Left ventricle myocardium inferior (tissue), 1 donor: ENCODE data around the gene LPAR1. TPM values are rescaled to one million over a fixed set of nuclear protein-coding genes. Genes with fewer than 3 reads are reported as not detected.

Experiments
- DNase-seq: peaks from one replicate; pipeline ENCODE4 v3.0.0-alpha.2; 2020
- H3K27ac ChIP-seq: fragments of 200-600 bp; replicated peaks from 2 replicates; pipeline ENCODE4 v1.8.0; 2021
- H3K27me3 ChIP-seq: fragments of 200-600 bp; 2 replicates; pipeline ENCODE4 v1.8.0; 2021; ENCODE audit warnings: low read depth
- H3K36me3 ChIP-seq: fragments of 200-600 bp; 2 replicates; pipeline ENCODE4 v1.8.0; 2021
- H3K4me1 ChIP-seq: fragments of 200-600 bp; 2 replicates; pipeline ENCODE4 v1.8.0; 2021
- H3K4me3 ChIP-seq: fragments of 200-600 bp; 2 replicates; pipeline ENCODE4 v1.8.0; 2021; ENCODE audit warnings: mild to moderate bottlenecking, moderate library complexity
- H3K9me3 ChIP-seq: fragments of 200-600 bp; replicated peaks from 2 replicates; pipeline ENCODE4 v1.8.0; 2021
- CTCF ChIP-seq: fragments of 200-600 bp; IDR thresholded peaks from 2 replicates; pipeline ENCODE4 v1.8.0; 2021; ENCODE audit warnings: antibody characterized with exemption, mild to moderate bottlenecking, borderline replicate concordance
- intact Hi-C: fragments of 100-400 bp; cut with micrococcal nuclease; formaldehyde crosslinking; loops from one replicate; pipeline ENCODE4 v1.11.0; 2022
- total RNA-seq: library from RNA; stranded (reverse); fragmentation: NEBNext Ultra II Directional; extraction: Animal tissue kit (Norgen Biotek cat#: 25700); gene quantifications from one replicate; pipeline ENCODE4 v1.2.1, GENCODE V29; 2021
- donor health status: DM: no; HTN: yes; CAD: no; lungs with severe emphysema.

Gene LPAR1
- total RNA-seq, 1 donor from 2014 or later = 12.4 TPM

- no peak overlapping the region for H3K27ac ChIP-seq
- H3K36me3 ChIP-seq = no peaks in the 10 kb centered on the region
- H3K27me3 ChIP-seq = no peaks in the 10 kb centered on the region
- intact Hi-C loops = no loop called here
- no peak for DNase-seq
- H3K9me3 ChIP-seq = no peaks in the 10 kb centered on the region
- H3K4me3 ChIP-seq = no peak overlapping the region
- no peaks in the 10 kb centered on the region for H3K4me1 ChIP-seq
- TF ChIP-seq CTCF = no peak
These were observed 29.9 kb downstream of the LPAR1 start for GRCh38 chr9:111008158-111009075.

GRCh38 chr9:111005746-111006470 is 32.4 kb downstream of the LPAR1 start:
- TF ChIP-seq CTCF = no peak
- H3K36me3 ChIP-seq = no peaks in the 10 kb centered on the region
- no peak for DNase-seq
- no peaks in the 10 kb centered on the region for H3K4me1 ChIP-seq
- intact Hi-C loops = no loop called here
- H3K9me3 ChIP-seq = no peaks in the 10 kb centered on the region
- H3K4me3 ChIP-seq = no peak overlapping the region
- no peaks in the 10 kb centered on the region for H3K27me3 ChIP-seq
- no peak overlapping the region for H3K27ac ChIP-seq

GRCh38 chr9:111004936-111005335 is 33.3 kb downstream of the LPAR1 start:
- Histone ChIP-seq H3K9me3 (no peaks in the 10 kb centered on the region), H3K27ac (no peak overlapping the region), H3K36me3 (no peaks in the 10 kb centered on the region), H3K4me3 (no peak overlapping the region), H3K4me1 (no peaks in the 10 kb centered on the region), H3K27me3 (no peaks in the 10 kb centered on the region)
- no peak for TF ChIP-seq CTCF
- intact Hi-C loops = no loop called here
- no peak for DNase-seq

GRCh38 chr9:111003182-111003581 is 35.1 kb downstream of the LPAR1 start:
- Histone ChIP-seq H3K27ac (no peak overlapping the region), H3K9me3 (no peaks in the 10 kb centered on the region), H3K36me3 (no peaks in the 10 kb centered on the region), H3K4me1 (no peaks in the 10 kb centered on the region), H3K4me3 (no peak overlapping the region), H3K27me3 (no peaks in the 10 kb centered on the region)
- TF ChIP-seq CTCF = no peak
- intact Hi-C loops = no loop called here
- no peak for DNase-seq

DNA sequence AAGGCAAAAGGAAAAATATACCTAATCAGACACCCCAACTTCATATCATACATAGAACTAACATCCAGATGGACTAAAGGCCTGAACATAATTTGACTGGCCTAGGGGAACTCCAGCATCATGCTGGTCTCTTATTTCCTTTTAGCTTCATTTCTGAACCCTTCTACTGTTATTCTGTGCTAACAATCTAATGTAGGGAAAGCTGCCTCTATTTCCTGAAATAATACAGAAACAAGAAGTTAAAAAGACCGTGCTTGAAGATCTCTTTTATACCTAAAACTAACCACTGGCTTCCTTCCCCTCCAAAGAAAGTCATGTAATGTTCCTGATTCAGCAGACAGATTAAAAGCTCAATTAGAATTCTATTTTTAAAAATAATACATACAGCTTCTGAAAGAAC is 36.7 kb downstream of the LPAR1 start:
- TF ChIP-seq CTCF = no peak

More for the DNA sequence above, 36.7 kb downstream of the LPAR1 start:
- no peaks in the 10 kb centered on the region for H3K36me3 ChIP-seq
- no peak for DNase-seq
- no peaks in the 10 kb centered on the region for H3K4me1 ChIP-seq
- intact Hi-C loops = no loop called here
- H3K27me3 ChIP-seq = no peaks in the 10 kb centered on the region
- H3K4me3 ChIP-seq = no peak overlapping the region
- no peaks in the 10 kb centered on the region for H3K9me3 ChIP-seq
- no peak overlapping the region for H3K27ac ChIP-seq
